Common myeloid progenitor, CD34-positive (primary cell): Measurements from ENCODE around the gene CXorf49.
"Not testable (repeated sequence)": the region's sequence is repeated elsewhere in the genome, so short reads cannot be mapped to it uniquely, and the experiment has no call there.

Experiments used
- CTCF ChIA-PET: fragments of 350-600 bp; sonication (Branson Sonifier 250); formaldehyde crosslinking; loops from one replicate; lab custom pipeline; 2021; ENCODE audit warnings: antibody characterized with exemption; lab: Charles Lee
- POLR2A ChIA-PET: fragments of 350-600 bp; sonication (Branson Sonifier 250); formaldehyde crosslinking; loops from one replicate; lab custom pipeline; 2021; ENCODE audit warnings: antibody characterized with exemption; lab: Charles Lee
- DNase-seq, 3 donors: peaks; one replicate each; pipeline versions ENCODE4 v3.0.0 to v3.0.0-alpha.2; 2013
- H3K27ac ChIP-seq, 2 experiments: 1 replicate in 1 of 2; 2 replicates in 1 of 2; pipeline ENCODE4 v1.7.0; 2013; ENCODE audit warnings: inconsistent platforms in 2 of 2, low read length in 2 of 2, mild to moderate bottlenecking in 2 of 2, low read depth in 1 of 2, moderate library complexity in 1 of 2; ENCODE audit not compliant: severe bottlenecking in 2 of 2, insufficient read depth in 1 of 2, poor library complexity in 1 of 2
- H3K27me3 ChIP-seq, 5 experiments: replicated peaks in 2 of 5; 1 replicate in 3 of 5; 2 replicates in 2 of 5; pipeline versions ENCODE4 v1.6.1 to v1.7.0; 2013; ENCODE audit warnings: low read length in 4 of 5, mild to moderate bottlenecking in 2 of 5, moderate library complexity in 2 of 5, inconsistent platforms in 1 of 5; ENCODE audit not compliant: insufficient read depth in 5 of 5, control insufficient read depth in 4 of 5
- H3K36me3 ChIP-seq, 4 experiments: 1 replicate in 2 of 4; 2 replicates in 2 of 4; pipeline versions ENCODE4 v1.6.1 to v1.7.0; 2013; ENCODE audit warnings: low read length in 3 of 4, control low read depth in 1 of 4, mild to moderate bottlenecking in 1 of 4; ENCODE audit not compliant: control insufficient read depth in 4 of 4, insufficient read depth in 4 of 4
- H3K4me1 ChIP-seq, 4 experiments: 1 replicate in 3 of 4; 2 replicates in 1 of 4; pipeline versions ENCODE4 v1.6.1 to v1.7.1; 2013; ENCODE audit warnings: low read length in 3 of 4, mild to moderate bottlenecking in 3 of 4, control low read depth in 1 of 4, inconsistent platforms in 1 of 4, moderate library complexity in 1 of 4; ENCODE audit not compliant: control insufficient read depth in 4 of 4, insufficient read depth in 4 of 4; ENCODE audit errors: control extremely low read depth in 1 of 4
- H3K4me3 ChIP-seq, 7 experiments: 1 replicate in 4 of 7; 2 replicates in 3 of 7; pipeline versions ENCODE4 v1.5.1 to v1.7.0; 2013; ENCODE audit warnings: mild to moderate bottlenecking in 7 of 7, low read length in 6 of 7, moderate library complexity in 6 of 7, inconsistent platforms in 2 of 7, low read depth in 2 of 7, control low read depth in 1 of 7; ENCODE audit not compliant: insufficient read depth in 4 of 7, control insufficient read depth in 1 of 7; ENCODE audit errors: extremely low read depth in 1 of 7
- H3K9me3 ChIP-seq, 5 experiments: 1 replicate in 4 of 5; 2 replicates in 1 of 5; pipeline versions ENCODE4 v1.6.1 to v1.7.1; 2013; ENCODE audit warnings: low read length in 4 of 5, mild to moderate bottlenecking in 2 of 5, inconsistent platforms in 1 of 5, low read depth in 1 of 5, moderate library complexity in 1 of 5; ENCODE audit not compliant: control insufficient read depth in 4 of 5, insufficient read depth in 2 of 5; ENCODE audit errors: control extremely low read depth in 1 of 5
- WGBS: methylation state at CpG from one replicate; pipeline ENCODE4 v1.1.5; 2013; ENCODE audit not compliant: insufficient coverage; 5-methylcytosine and 5-hydroxymethylcytosine counted together

CXorf49 gene

GRCh38 chrX:71671938-71672337 lies 46.1 kb downstream of the CXorf49 start:
- Histone ChIP-seq H3K27me3 (peaks cover 0 to 41% (median 6%) of the 10 kb centered on the region in 5 experiments), H3K4me1 (peaks cover 0 to 16% (median 7%) of the 10 kb centered on the region in 4 experiments), H3K9me3 (no peaks in the 10 kb centered on the region), H3K4me3 (no peak overlapping the region), H3K36me3 (no peaks in the 10 kb centered on the region), H3K27ac (no peak overlapping the region)
- peak in 1 of 3 donors; percentile 28 for DNase-seq
- POLR2A ChIA-PET = interaction anchor here (0.7 kb wide), 1 partner anchor 444 kb away, joined by 3 read pairs; no protein-coding TSS in a partner anchor
- WGBS = 97% methylated on average over 10 of the region's 11 CpGs
- CTCF ChIA-PET = no interaction called here

GRCh38 chrX:71671043-71671780 lies 46.9 kb downstream of the CXorf49 start:
- Histone ChIP-seq H3K27ac (no peak overlapping the region), H3K4me3 (peak overlapping the region in 2 of 7 experiments; percentile 8 to 11), H3K36me3 (no peaks in the 10 kb centered on the region), H3K9me3 (no peaks in the 10 kb centered on the region), H3K4me1 (peaks cover 0 to 16% (median 7%) of the 10 kb centered on the region in 4 experiments), H3K27me3 (peaks cover 0 to 42% (median 6%) of the 10 kb centered on the region in 5 experiments)
- 42% methylated on average over 12 of the region's 12 CpGs for WGBS
- POLR2A ChIA-PET = no interaction called here
- CTCF ChIA-PET = no interaction called here
- DNase-seq = peak; percentile 23 to 64 (median 55)

GRCh38 chrX:71669947-71670346 lies 48.1 kb downstream of the CXorf49 start:
- CTCF ChIA-PET = interaction anchor here (0.7 to 1.9 kb wide), 4 partner anchors 8 to 442 kb away, joined by 3 to 4 read pairs (median 4); no protein-coding TSS in a partner anchor
- WGBS = 35% methylated on average over 8 of the region's 10 CpGs
- peak in 2 of 3 donors; percentile 28 to 33 for DNase-seq

GRCh38 chrX:71669492-71669891 lies 48.6 kb downstream of the CXorf49 start:
- Histone ChIP-seq H3K4me3 (no peak overlapping the region), H3K36me3 (no peaks in the 10 kb centered on the region), H3K27me3 (peaks cover 0 to 38% (median 6%) of the 10 kb centered on the region in 5 experiments), H3K4me1 (peaks cover 0 to 16% (median 7%) of the 10 kb centered on the region in 4 experiments), H3K9me3 (no peaks in the 10 kb centered on the region), H3K27ac (no peak overlapping the region)
- POLR2A ChIA-PET = no interaction called here
- CTCF ChIA-PET = interaction anchor here (0.9 to 1.9 kb wide), 4 partner anchors 191 to 441 kb away, joined by 3 to 4 read pairs (median 4); no protein-coding TSS in a partner anchor
- DNase-seq = no peak
- 62% methylated on average over 2 of the region's 13 CpGs for WGBS

More at GRCh38 chrX:71669947-71670346, 48.1 kb downstream of the CXorf49 start:
- H3K36me3 ChIP-seq, H3K4me3 ChIP-seq, H3K27ac ChIP-seq, H3K9me3 ChIP-seq, POLR2A ChIA-PET: not testable (repeated sequence)
- Histone ChIP-seq H3K27me3 (peaks cover 0 to 39% (median 6%) of the 10 kb centered on the region in 5 experiments), H3K4me1 (peaks cover 0 to 16% (median 7%) of the 10 kb centered on the region in 4 experiments)

- Histone ChIP-seq H3K9me3 (no peaks in the 10 kb centered on the region), H3K27ac (no peak overlapping the region), H3K36me3 (no peaks in the 10 kb centered on the region), H3K4me1 (peaks cover 0 to 20% (median 10%) of the 10 kb centered on the region in 4 experiments), H3K27me3 (peaks cover 0 to 34% (median 5%) of the 10 kb centered on the region in 5 experiments), H3K4me3 (no peak overlapping the region)
- ChIA-PET POLR2A (no interaction called here), CTCF (interaction anchor here (0.7 kb wide), 1 partner anchor 10 kb away, joined by 3 read pairs; no protein-coding TSS in a partner anchor)
- 86% methylated on average over 15 of the region's 16 CpGs for WGBS
- DNase-seq = no peak
Observed at GRCh38 chrX:71668248-71668595, 49.9 kb downstream of the CXorf49 start.

- WGBS = 97% methylated on average over 47 of the region's 50 CpGs
- ChIA-PET POLR2A (no interaction called here), CTCF (no interaction called here)
- H3K36me3 ChIP-seq = no peaks in the 10 kb centered on the region
- DNase-seq = no peak
- no peaks in the 10 kb centered on the region for H3K9me3 ChIP-seq
- no peak within 1 kb of the TSS for H3K4me3 ChIP-seq
- H3K27ac ChIP-seq = no peak within 1 kb of the TSS
- H3K27me3 ChIP-seq = peaks cover 0 to 32% (median 4%) of the 10 kb centered on the region in 5 experiments
- peaks cover 0 to 21% (median 13%) of the 10 kb centered on the region in 4 experiments for H3K4me1 ChIP-seq
Observed at GRCh38 chrX:71667328-71668247, 50.5 kb downstream of the CXorf49 start, which contains the start of gene LOC101059915. Gene LOC101059915, plus strand, starts transcription at chrX:71667546.
